GM19025 (cell line): ENCODE measurements around the gene IDNK.

Experiments
- ATAC-seq: cut with Tn5 transposase; IDR thresholded peaks from one replicate; pipeline ENCODE4 v1.9.1; 2021; ENCODE audit warnings: mild to moderate bottlenecking, low read depth, moderate library complexity; ENCODE audit not compliant: unreplicated experiment

Gene IDNK

GRCh38 chr9:83630938-83631457, 8.1 kb downstream of the IDNK start:
- no peak for ATAC-seq

- ATAC-seq: no peak
Observed at GRCh38 chr9:83633255-83633654, 10.3 kb downstream of the IDNK start.

GRCh38 chr9:83633676-83634075, 10.7 kb downstream of the IDNK start:
- no peak for ATAC-seq

GRCh38 chr9:83636813-83637212, 13.9 kb downstream of the IDNK start:
- no peak for ATAC-seq

GRCh38 chr9:83637389-83637788, 14.4 kb downstream of the IDNK start:
- ATAC-seq: no peak

- ATAC-seq: no peak
Observed at GRCh38 chr9:83639266-83639665, 16.3 kb downstream of the IDNK start.

GRCh38 chr9:83642793-83643192, 19.9 kb downstream of the IDNK start:
- no peak for ATAC-seq

- ATAC-seq: no peak
Observed at GRCh38 chr9:83646500-83647239, 23.7 kb downstream of the IDNK start.

GRCh38 chr9:83649080-83649479, 26.1 kb downstream of the IDNK start:
- ATAC-seq: no peak

- no peak for ATAC-seq
Observed at GRCh38 chr9:83649515-83649914, 26.6 kb downstream of the IDNK start.

GRCh38 chr9:83651558-83651957, 28.6 kb downstream of the IDNK start:
- ATAC-seq: no peak

GRCh38 chr9:83652433-83652832, 29.5 kb downstream of the IDNK start:
- ATAC-seq: no peak

- ATAC-seq: no peak
Observed at GRCh38 chr9:83655433-83655832, 32.5 kb downstream of the IDNK start.

- no peak for ATAC-seq
Observed at GRCh38 chr9:83656032-83656680, 33.2 kb downstream of the IDNK start.

- no peak for ATAC-seq
Observed at GRCh38 chr9:83656952-83657351, 34.0 kb downstream of the IDNK start.

- ATAC-seq: no peak
Observed at GRCh38 chr9:83662933-83663332, 40.0 kb downstream of the IDNK start.

- ATAC-seq: peak; percentile 63
Observed at GRCh38 chr9:83665580-83666200, 42.7 kb downstream of the IDNK start.

- no peak for ATAC-seq
Observed at GRCh38 chr9:83669067-83669466, 46.1 kb downstream of the IDNK start.

GRCh38 chr9:83670381-83670780, 47.4 kb downstream of the IDNK start:
- no peak for ATAC-seq

- ATAC-seq: no peak
Observed at GRCh38 chr9:83671451-83671850, 48.5 kb downstream of the IDNK start.

GRCh38 chr9:83675466-83675865, 52.5 kb downstream of the IDNK start:
- ATAC-seq: no peak

- no peak for ATAC-seq
Observed at GRCh38 chr9:83677596-83677995, 54.7 kb downstream of the IDNK start.
